HepG2 (cell line): ENCODE results near the gene HOXA5. TPM values are rescaled to one million over a fixed set of nuclear protein-coding genes. Genes with fewer than 3 reads are reported as not detected.

Source experiments
- ATAC-seq: fragments of 200-7000 bp; cut with Tn5 transposase; 3 replicates; pipeline ENCODE4 v1.9.1; 2020; ENCODE audit warnings: mild to moderate bottlenecking, moderate library complexity
- BruUV-seq: library from RNA; stranded (reverse); fragments of 400-500 nt; replicated peaks from 2 replicates; lab custom pipeline; 2021; lab: Mats Ljungman, UMichigan
- CTCF ChIA-PET: fragments of 300-600 bp; formaldehyde crosslinking; extraction: SDS; loops from one replicate; lab custom pipeline; 2021; ENCODE audit warnings: low total read pairs, inconsistent platforms, low intra/inter-chr PET ratio; lab: Yijun Ruan, JAX
- POLR2A ChIA-PET: fragments of 350-600 bp; sonication (Branson Sonifier 250); formaldehyde crosslinking; loops from one replicate; lab custom pipeline; 2020; ENCODE audit warnings: antibody characterized with exemption, inconsistent platforms; lab: Yijun Ruan, JAX
- DNase-seq: peaks from one replicate; pipeline ENCODE4 v3.0.0-alpha.2; 2015; ENCODE audit warnings: low spot score
- FAIRE-seq: peaks from 3 replicates; lab custom pipeline; 2011; peaks lifted over from hg19 to GRCh38; lab: Jason Lieb, UNC
- H2AFZ ChIP-seq: one replicate; pipeline ENCODE4 v1.6.1; 2011; ENCODE audit warnings: low read length, inconsistent platforms
- H3K27ac ChIP-seq: fragments of 300-600 bp; 3 replicates; pipeline ENCODE4 v1.8.0; 2011; ENCODE audit warnings: mixed run types, mild to moderate bottlenecking, mixed read lengths, low read length, inconsistent platforms; ENCODE audit not compliant: insufficient read depth; ENCODE audit errors: extremely low read length
- H3K27me3 ChIP-seq, 2 experiments: fragments of 200-600 bp in 1 of 2; 2 replicates in 1 of 2; 3 replicates in 1 of 2; pipeline versions ENCODE4 v1.6.0 to v1.8.0; 2011; ENCODE audit warnings: low read length in 2 of 2, mild to moderate bottlenecking in 2 of 2, moderate library complexity in 2 of 2, inconsistent platforms in 1 of 2; ENCODE audit not compliant: insufficient read depth in 2 of 2, control insufficient read depth in 1 of 2
- H3K36me3 ChIP-seq, 2 experiments: fragments of 200-600 bp in 1 of 2; replicated peaks in 1 of 2; 2 replicates in 1 of 2; 3 replicates in 1 of 2; pipeline versions ENCODE4 v1.5.1 to v1.8.0; 2011; ENCODE audit warnings: low read length in 2 of 2, inconsistent platforms in 1 of 2; ENCODE audit not compliant: insufficient read depth in 2 of 2, control insufficient read depth in 1 of 2
- H3K4me1 ChIP-seq: 2 replicates; pipeline ENCODE4 v1.5.1; 2012; ENCODE audit warnings: low read length, inconsistent platforms; ENCODE audit not compliant: insufficient read depth
- H3K4me2 ChIP-seq: 2 replicates; pipeline ENCODE4 v1.6.0; 2011; ENCODE audit warnings: low read depth, low read length, inconsistent platforms
- H3K4me3 ChIP-seq, 3 experiments: fragments of 200-600 bp in 1 of 3; sonication (generic), shearing (Covaris generic) in 1 of 3; replicated peaks in 1 of 3; 2 replicates each; pipeline ENCODE4 v1.5.1; 2011 to 2016; ENCODE audit warnings: low read length in 3 of 3, inconsistent platforms in 2 of 3, low read depth in 2 of 3, mild to moderate bottlenecking in 2 of 3, control low read depth in 1 of 3, mixed read lengths in 1 of 3; ENCODE audit not compliant: insufficient read depth in 1 of 3
- H3K79me2 ChIP-seq: one replicate; pipeline ENCODE4 v1.6.1; 2011; ENCODE audit warnings: low read length, inconsistent platforms; ENCODE audit not compliant: insufficient read depth
- H3K9ac ChIP-seq: 2 replicates; pipeline ENCODE4 v1.6.0; 2011; ENCODE audit warnings: mild to moderate bottlenecking, low read depth, low read length, inconsistent platforms; ENCODE audit not compliant: insufficient read depth
- H3K9me3 ChIP-seq: 2 replicates; pipeline ENCODE4 v1.5.1; 2012; ENCODE audit warnings: mild to moderate bottlenecking, low read length
- H4K20me1 ChIP-seq: 2 replicates; pipeline ENCODE4 v1.6.0; 2011; ENCODE audit warnings: inconsistent platforms, mild to moderate bottlenecking, low read length, moderate library complexity; ENCODE audit not compliant: insufficient read depth
- HNRNPL ChIP-seq: fragments of 200-400 bp; formaldehyde crosslinking; IDR thresholded peaks from 2 replicates; pipeline ENCODE4 v1.6.1; 2017; ENCODE audit warnings: mild to moderate bottlenecking, low read depth, low read length
- TOPORS ChIP-seq: sonication (generic); formaldehyde crosslinking; IDR thresholded peaks from 2 replicates; pipeline ENCODE4 v1.8.0; 2023; ENCODE audit warnings: mild to moderate bottlenecking, missing genetic modification reagents
- ZNF605 ChIP-seq: sonication (generic); formaldehyde crosslinking; IDR thresholded peaks from 2 replicates; pipeline ENCODE4 v1.8.0; 2022; ENCODE audit warnings: mild to moderate bottlenecking, missing genetic modification reagents
- WGBS: methylation state at CpG from one replicate; pipeline ENCODE4 v1.1.6; 2017; ENCODE audit warnings: low lambda C conversion rate; 5-methylcytosine and 5-hydroxymethylcytosine counted together
- in situ Hi-C: cut with HindIII; loops from 2 replicates; pipeline ENCODE4 v1.10.0; 2017; ENCODE audit warnings: low pct_unique_long_range_greater_than_20kb; ENCODE audit not compliant: extremely low pct_ligation_motif_present
- intact Hi-C: fragments of 100-400 bp; cut with micrococcal nuclease; formaldehyde crosslinking; loops from one replicate; pipeline ENCODE4 v1.10.0; 2022; ENCODE audit not compliant: unreplicated experiment
- polyA plus RNA-seq, 8 experiments: library from polyadenylated mRNA; depleted of rRNA in 3 of 8; stranded (reverse) in 7 of 8; unstranded in 1 of 8; fragments of >200 nt; fragmentation: Illumina TruSeq in 4 of 8; extraction: Trizol in 4 of 8; gene quantifications; 2 replicates each; pipeline versions ENCODE4 v1.2.1 to v1.2.3, GENCODE V29; 2011 to 2016; ENCODE audit warnings: low read depth in 4 of 8, missing spikeins in 1 of 8, mixed read lengths in 1 of 8; ENCODE audit not compliant: insufficient read depth in 1 of 8
- total RNA-seq, 5 experiments: library from RNA; depleted of rRNA; stranded (reverse); fragments of >200 nt; fragmentation: Illumina TruSeq; extraction: Trizol; gene quantifications; 2 replicates each; pipeline ENCODE4 v1.2.3, GENCODE V29; 2016; ENCODE audit warnings: low read depth in 1 of 5
- TF ChIP-seq, protein P1 (sequence below): IDR thresholded peaks from 2 replicates; pipeline ENCODE4 v1.6.1; 2016; ENCODE audit warnings: missing compliant biosample characterization, missing genetic modification reagents, borderline replicate concordance
- TF ChIP-seq, protein P2 (sequence below): sonication (generic); formaldehyde crosslinking; IDR thresholded peaks from 2 replicates; pipeline ENCODE4 v1.4.0; 2020; ENCODE audit warnings: missing genetic modification reagents
- TF ChIP-seq, protein P3 (sequence below): sonication (generic); formaldehyde crosslinking; IDR thresholded peaks from 2 replicates; pipeline ENCODE4 v1.4.0; 2020; ENCODE audit warnings: mild to moderate bottlenecking, missing genetic modification reagents
- TF ChIP-seq, protein P4 (sequence below): sonication (generic); formaldehyde crosslinking; IDR thresholded peaks from 2 replicates; pipeline ENCODE4 v1.4.0; 2020; ENCODE audit warnings: missing genetic modification reagents
- TF ChIP-seq, protein P5 (sequence below): sonication (generic); formaldehyde crosslinking; IDR thresholded peaks from 2 replicates; pipeline ENCODE4 v1.5.1; 2020; ENCODE audit warnings: missing genetic modification reagents, mild to moderate bottlenecking, borderline replicate concordance

HOXA5 gene
- total and polyA plus RNA-seq, 2 of the 13 experiments (the other 11 are each of a cell fraction or from before 2014, with no cell fraction given), result 3.2 to 3.6 TPM

DNA sequence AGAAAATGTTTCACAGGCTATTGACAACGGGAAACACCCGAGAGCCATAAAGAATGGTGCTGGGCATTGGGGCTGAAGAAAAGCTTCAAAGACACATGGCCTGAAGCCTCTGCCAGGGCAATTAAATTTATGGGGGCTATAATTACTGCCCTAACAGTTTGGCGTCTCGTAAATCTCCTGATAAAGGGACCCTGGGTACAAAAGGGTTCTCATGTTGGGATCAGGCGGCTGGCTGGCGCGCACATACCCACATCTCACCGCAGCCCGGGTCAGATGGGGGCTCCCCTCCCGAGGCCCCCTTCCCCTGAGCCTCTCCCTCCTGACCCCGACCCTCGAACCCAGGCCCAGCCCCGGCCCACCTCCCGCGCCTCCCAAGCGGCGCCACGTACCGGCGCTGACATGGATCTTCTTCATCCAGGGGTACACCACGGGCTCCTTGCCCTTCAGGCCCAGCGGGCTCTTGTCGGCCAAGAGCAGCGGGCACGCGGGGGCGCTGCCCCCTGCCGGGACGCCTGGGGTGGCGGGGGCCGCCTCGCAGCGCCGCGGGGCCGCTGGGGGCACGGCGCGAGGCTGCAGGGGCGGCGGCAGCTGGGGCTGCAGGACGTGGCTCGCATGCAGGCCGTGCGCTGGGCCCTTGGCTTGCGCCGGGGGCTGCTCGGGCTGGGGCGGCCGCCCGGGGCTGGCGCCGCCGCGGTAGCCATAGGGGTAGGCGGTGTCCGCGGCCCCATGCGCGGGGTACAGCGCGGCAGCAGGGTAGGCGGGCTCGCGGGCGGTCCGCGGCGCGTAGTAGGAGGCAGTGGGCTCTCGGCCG is 13.5 kb downstream of the HOXA5 start:
- in situ Hi-C loops, result no loop called here
- no peaks in the 10 kb centered on the region for H3K9me3 ChIP-seq
- H3K27ac ChIP-seq, result peak overlapping the region; percentile 73
- H3K27me3 ChIP-seq, result no peaks in the 10 kb centered on the region
- intact Hi-C loops, result loop anchor here (1.0 to 5.0 kb wide), 2 partner anchors 8 to 163 kb away; no protein-coding TSS in a partner anchor
- H3K4me1 ChIP-seq, result peaks cover 90% of the 10 kb centered on the region
- BruUV-seq, result no TSS peak
- DNase-seq, result peak; percentile 35
- POLR2A ChIA-PET, result interaction anchor here (0.9 to 5.0 kb wide), 10 partner anchors 9 to 441 kb away, joined by 3 to 118 read pairs (median 4); partner anchors contain the start of genes HOXA5 and SKAP2
- CTCF ChIA-PET, result interaction anchor here (1.3 kb wide), 1 partner anchor 443 kb away, joined by 3 read pairs; no protein-coding TSS in a partner anchor
- H3K4me2 ChIP-seq, result peak overlapping the region; percentile 75
- peak overlapping the region; percentile 62 to 88 (median 69) for H3K4me3 ChIP-seq
- peaks cover 0 to 3% of the 10 kb centered on the region in 2 experiments; a peak in 1 of 5 replicates for H3K36me3 ChIP-seq
- peak overlapping the region; percentile 81 for H3K9ac ChIP-seq
- peak; percentile 68 for ATAC-seq
- WGBS, result 6% methylated on average over 18 of the region's 72 CpGs
- no peaks in the 10 kb centered on the region for H4K20me1 ChIP-seq
- no peak overlapping the region for H2AFZ ChIP-seq
- no peak for FAIRE-seq
- no peaks in the 10 kb centered on the region for H3K79me2 ChIP-seq
- TF ChIP-seq, protein P1, sequence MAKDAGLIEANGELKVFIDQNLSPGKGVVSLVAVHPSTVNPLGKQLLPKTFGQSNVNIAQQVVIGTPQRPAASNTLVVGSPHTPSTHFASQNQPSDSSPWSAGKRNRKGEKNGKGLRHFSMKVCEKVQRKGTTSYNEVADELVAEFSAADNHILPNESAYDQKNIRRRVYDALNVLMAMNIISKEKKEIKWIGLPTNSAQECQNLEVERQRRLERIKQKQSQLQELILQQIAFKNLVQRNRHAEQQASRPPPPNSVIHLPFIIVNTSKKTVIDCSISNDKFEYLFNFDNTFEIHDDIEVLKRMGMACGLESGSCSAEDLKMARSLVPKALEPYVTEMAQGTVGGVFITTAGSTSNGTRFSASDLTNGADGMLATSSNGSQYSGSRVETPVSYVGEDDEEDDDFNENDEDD, result peak; percentile 54; the same call in 1 of the 2 replicates
- TF ChIP-seq TOPORS (no peak), HNRNPL (peak; percentile 80), ZNF605 (0 out of 2 replicates have a peak, but pooled peaks have one; percentile 5)
- TF ChIP-seq, protein P2, sequence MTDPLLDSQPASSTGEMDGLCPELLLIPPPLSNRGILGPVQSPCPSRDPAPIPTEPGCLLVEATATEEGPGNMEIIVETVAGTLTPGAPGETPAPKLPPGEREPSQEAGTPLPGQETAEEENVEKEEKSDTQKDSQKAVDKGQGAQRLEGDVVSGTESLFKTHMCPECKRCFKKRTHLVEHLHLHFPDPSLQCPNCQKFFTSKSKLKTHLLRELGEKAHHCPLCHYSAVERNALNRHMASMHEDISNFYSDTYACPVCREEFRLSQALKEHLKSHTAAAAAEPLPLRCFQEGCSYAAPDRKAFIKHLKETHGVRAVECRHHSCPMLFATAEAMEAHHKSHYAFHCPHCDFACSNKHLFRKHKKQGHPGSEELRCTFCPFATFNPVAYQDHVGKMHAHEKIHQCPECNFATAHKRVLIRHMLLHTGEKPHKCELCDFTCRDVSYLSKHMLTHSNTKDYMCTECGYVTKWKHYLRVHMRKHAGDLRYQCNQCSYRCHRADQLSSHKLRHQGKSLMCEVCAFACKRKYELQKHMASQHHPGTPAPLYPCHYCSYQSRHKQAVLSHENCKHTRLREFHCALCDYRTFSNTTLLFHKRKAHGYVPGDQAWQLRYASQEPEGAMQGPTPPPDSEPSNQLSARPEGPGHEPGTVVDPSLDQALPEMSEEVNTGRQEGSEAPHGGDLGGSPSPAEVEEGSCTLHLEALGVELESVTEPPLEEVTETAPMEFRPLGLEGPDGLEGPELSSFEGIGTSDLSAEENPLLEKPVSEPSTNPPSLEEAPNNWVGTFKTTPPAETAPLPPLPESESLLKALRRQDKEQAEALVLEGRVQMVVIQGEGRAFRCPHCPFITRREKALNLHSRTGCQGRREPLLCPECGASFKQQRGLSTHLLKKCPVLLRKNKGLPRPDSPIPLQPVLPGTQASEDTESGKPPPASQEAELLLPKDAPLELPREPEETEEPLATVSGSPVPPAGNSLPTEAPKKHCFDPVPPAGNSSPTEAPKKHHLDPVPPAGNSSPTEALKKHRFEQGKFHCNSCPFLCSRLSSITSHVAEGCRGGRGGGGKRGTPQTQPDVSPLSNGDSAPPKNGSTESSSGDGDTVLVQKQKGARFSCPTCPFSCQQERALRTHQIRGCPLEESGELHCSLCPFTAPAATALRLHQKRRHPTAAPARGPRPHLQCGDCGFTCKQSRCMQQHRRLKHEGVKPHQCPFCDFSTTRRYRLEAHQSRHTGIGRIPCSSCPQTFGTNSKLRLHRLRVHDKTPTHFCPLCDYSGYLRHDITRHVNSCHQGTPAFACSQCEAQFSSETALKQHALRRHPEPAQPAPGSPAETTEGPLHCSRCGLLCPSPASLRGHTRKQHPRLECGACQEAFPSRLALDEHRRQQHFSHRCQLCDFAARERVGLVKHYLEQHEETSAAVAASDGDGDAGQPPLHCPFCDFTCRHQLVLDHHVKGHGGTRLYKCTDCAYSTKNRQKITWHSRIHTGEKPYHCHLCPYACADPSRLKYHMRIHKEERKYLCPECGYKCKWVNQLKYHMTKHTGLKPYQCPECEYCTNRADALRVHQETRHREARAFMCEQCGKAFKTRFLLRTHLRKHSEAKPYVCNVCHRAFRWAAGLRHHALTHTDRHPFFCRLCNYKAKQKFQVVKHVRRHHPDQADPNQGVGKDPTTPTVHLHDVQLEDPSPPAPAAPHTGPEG (CRISPR knock-in tag), result no peak
- TF ChIP-seq, protein P3, sequence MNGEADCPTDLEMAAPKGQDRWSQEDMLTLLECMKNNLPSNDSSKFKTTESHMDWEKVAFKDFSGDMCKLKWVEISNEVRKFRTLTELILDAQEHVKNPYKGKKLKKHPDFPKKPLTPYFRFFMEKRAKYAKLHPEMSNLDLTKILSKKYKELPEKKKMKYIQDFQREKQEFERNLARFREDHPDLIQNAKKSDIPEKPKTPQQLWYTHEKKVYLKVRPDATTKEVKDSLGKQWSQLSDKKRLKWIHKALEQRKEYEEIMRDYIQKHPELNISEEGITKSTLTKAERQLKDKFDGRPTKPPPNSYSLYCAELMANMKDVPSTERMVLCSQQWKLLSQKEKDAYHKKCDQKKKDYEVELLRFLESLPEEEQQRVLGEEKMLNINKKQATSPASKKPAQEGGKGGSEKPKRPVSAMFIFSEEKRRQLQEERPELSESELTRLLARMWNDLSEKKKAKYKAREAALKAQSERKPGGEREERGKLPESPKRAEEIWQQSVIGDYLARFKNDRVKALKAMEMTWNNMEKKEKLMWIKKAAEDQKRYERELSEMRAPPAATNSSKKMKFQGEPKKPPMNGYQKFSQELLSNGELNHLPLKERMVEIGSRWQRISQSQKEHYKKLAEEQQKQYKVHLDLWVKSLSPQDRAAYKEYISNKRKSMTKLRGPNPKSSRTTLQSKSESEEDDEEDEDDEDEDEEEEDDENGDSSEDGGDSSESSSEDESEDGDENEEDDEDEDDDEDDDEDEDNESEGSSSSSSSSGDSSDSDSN (CRISPR knock-in tag), result peak; percentile 79
- TF ChIP-seq, protein P4, sequence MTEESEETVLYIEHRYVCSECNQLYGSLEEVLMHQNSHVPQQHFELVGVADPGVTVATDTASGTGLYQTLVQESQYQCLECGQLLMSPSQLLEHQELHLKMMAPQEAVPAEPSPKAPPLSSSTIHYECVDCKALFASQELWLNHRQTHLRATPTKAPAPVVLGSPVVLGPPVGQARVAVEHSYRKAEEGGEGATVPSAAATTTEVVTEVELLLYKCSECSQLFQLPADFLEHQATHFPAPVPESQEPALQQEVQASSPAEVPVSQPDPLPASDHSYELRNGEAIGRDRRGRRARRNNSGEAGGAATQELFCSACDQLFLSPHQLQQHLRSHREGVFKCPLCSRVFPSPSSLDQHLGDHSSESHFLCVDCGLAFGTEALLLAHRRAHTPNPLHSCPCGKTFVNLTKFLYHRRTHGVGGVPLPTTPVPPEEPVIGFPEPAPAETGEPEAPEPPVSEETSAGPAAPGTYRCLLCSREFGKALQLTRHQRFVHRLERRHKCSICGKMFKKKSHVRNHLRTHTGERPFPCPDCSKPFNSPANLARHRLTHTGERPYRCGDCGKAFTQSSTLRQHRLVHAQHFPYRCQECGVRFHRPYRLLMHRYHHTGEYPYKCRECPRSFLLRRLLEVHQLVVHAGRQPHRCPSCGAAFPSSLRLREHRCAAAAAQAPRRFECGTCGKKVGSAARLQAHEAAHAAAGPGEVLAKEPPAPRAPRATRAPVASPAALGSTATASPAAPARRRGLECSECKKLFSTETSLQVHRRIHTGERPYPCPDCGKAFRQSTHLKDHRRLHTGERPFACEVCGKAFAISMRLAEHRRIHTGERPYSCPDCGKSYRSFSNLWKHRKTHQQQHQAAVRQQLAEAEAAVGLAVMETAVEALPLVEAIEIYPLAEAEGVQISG (CRISPR knock-in tag), result no peak; the same call in 1 of the 2 replicates
- TF ChIP-seq, protein P5, sequence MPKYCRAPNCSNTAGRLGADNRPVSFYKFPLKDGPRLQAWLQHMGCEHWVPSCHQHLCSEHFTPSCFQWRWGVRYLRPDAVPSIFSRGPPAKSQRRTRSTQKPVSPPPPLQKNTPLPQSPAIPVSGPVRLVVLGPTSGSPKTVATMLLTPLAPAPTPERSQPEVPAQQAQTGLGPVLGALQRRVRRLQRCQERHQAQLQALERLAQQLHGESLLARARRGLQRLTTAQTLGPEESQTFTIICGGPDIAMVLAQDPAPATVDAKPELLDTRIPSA (CRISPR knock-in tag), result no peak
